Stimulated activated effector memory CD8-positive, alpha-beta T cell treated with anti-CD3 and anti-CD28 coated beads, Interleukin-12 subunit alpha, Interleukin-12 subunit beta, amount 100 ng/mL, for 72 hours (primary cell): ENCODE data around the gene ODC1.
A peak's percentile ranks its signal among the peaks of the same experiment; 100 is the strongest.

Experiments used
- ATAC-seq: fragments of 150-1000 bp; cut with Tn5 transposase; 2 replicates; pipeline ENCODE4 v1.10.0; 2021
- DNase-seq, 2 donors: peaks; one replicate each; pipeline ENCODE4 v3.0.0; 2021 to 2022; ENCODE audit warnings: low spot score in 2 of 2
- H3K27ac Mint-ChIP-seq: one replicate; pipeline ENCODE4 v1.8.0; 2022; ENCODE audit warnings: mild to moderate bottlenecking, mixed read lengths
- H3K36me3 Mint-ChIP-seq: one replicate; pipeline ENCODE4 v1.8.0; 2022; ENCODE audit warnings: mild to moderate bottlenecking, mixed read lengths
- H3K4me1 Mint-ChIP-seq: one replicate; pipeline ENCODE4 v1.8.0; 2022; ENCODE audit warnings: mixed read lengths
- H3K4me3 Mint-ChIP-seq: one replicate; pipeline ENCODE4 v1.8.0; 2022; ENCODE audit warnings: mild to moderate bottlenecking, mixed read lengths
- H3K9me3 Mint-ChIP-seq: one replicate; pipeline ENCODE4 v1.8.0; 2022; ENCODE audit warnings: mixed read lengths

Gene ODC1

GRCh38 chr2:10435820-10436204 is 12.3 kb downstream of the ODC1 start:
- DNase-seq (no peak), ATAC-seq (no peak)
- H3K4me1 Mint-ChIP-seq, result peaks cover 26% of the 10 kb centered on the region
- no peak overlapping the region for H3K4me3 Mint-ChIP-seq
- peak overlapping the region; percentile 60 for H3K27ac Mint-ChIP-seq
- no peaks in the 10 kb centered on the region for H3K9me3 Mint-ChIP-seq
- peaks cover 43% of the 10 kb centered on the region for H3K36me3 Mint-ChIP-seq

- peak; percentile 74 for ATAC-seq
- peak; percentile 76 to 89 for DNase-seq
- H3K36me3 Mint-ChIP-seq, result peaks cover 36% of the 10 kb centered on the region
- H3K9me3 Mint-ChIP-seq, result no peaks in the 10 kb centered on the region
- peak overlapping the region; percentile 60 for H3K27ac Mint-ChIP-seq
- peaks cover 26% of the 10 kb centered on the region for H3K4me1 Mint-ChIP-seq
- H3K4me3 Mint-ChIP-seq, result no peak overlapping the region
Observed at GRCh38 chr2:10434886-10435819, 13.0 kb downstream of the ODC1 start.

- DNase-seq, result no peak
- Mint-ChIP-seq H3K9me3 (no peaks in the 10 kb centered on the region), H3K4me3 (no peak overlapping the region), H3K36me3 (peaks cover 33% of the 10 kb centered on the region), H3K4me1 (peaks cover 26% of the 10 kb centered on the region), H3K27ac (peak overlapping the region; percentile 60)
- no peak for ATAC-seq
Observed at GRCh38 chr2:10433947-10434885, 13.9 kb downstream of the ODC1 start.

- Mint-ChIP-seq H3K4me1 (peaks cover 26% of the 10 kb centered on the region), H3K4me3 (peak overlapping the region; percentile 65), H3K27ac (no peak overlapping the region), H3K36me3 (peaks cover 33% of the 10 kb centered on the region), H3K9me3 (no peaks in the 10 kb centered on the region)
- ATAC-seq (peak; percentile 1), DNase-seq (no peak)
Observed at GRCh38 chr2:10433264-10433946, 14.7 kb downstream of the ODC1 start.

GRCh38 chr2:10432311-10433181 is 15.6 kb downstream of the ODC1 start:
- Mint-ChIP-seq H3K4me3 (peak overlapping the region; percentile 65), H3K27ac (peak overlapping the region; percentile 50), H3K36me3 (peaks cover 37% of the 10 kb centered on the region), H3K9me3 (no peaks in the 10 kb centered on the region), H3K4me1 (peaks cover 26% of the 10 kb centered on the region)
- ATAC-seq (peak; percentile 19), DNase-seq (no peak)

- H3K4me3 Mint-ChIP-seq, result peak overlapping the region; percentile 65
- H3K9me3 Mint-ChIP-seq, result no peaks in the 10 kb centered on the region
- ATAC-seq (no peak), DNase-seq (no peak)
- H3K4me1 Mint-ChIP-seq, result peaks cover 26% of the 10 kb centered on the region
- H3K36me3 Mint-ChIP-seq, result peaks cover 42% of the 10 kb centered on the region
- H3K27ac Mint-ChIP-seq, result peak overlapping the region; percentile 50
Observed at GRCh38 chr2:10431797-10432196, 16.3 kb downstream of the ODC1 start.

GRCh38 chr2:10430886-10431622 is 17.1 kb downstream of the ODC1 start:
- ATAC-seq (no peak), DNase-seq (no peak)
- H3K36me3 Mint-ChIP-seq, result peaks cover 48% of the 10 kb centered on the region
- no peaks in the 10 kb centered on the region for H3K9me3 Mint-ChIP-seq
- H3K27ac Mint-ChIP-seq, result peak overlapping the region; percentile 14
- H3K4me1 Mint-ChIP-seq, result peaks cover 26% of the 10 kb centered on the region
- H3K4me3 Mint-ChIP-seq, result no peak overlapping the region

- Mint-ChIP-seq H3K9me3 (no peaks in the 10 kb centered on the region), H3K27ac (peak overlapping the region; percentile 83), H3K36me3 (peaks cover 66% of the 10 kb centered on the region), H3K4me1 (peaks cover 20% of the 10 kb centered on the region), H3K4me3 (no peak overlapping the region)
- DNase-seq, result no peak
- no peak for ATAC-seq
Observed at GRCh38 chr2:10428924-10429323, 19.2 kb downstream of the ODC1 start.

GRCh38 chr2:10428355-10428754 is 19.8 kb downstream of the ODC1 start:
- Mint-ChIP-seq H3K4me1 (peaks cover 17% of the 10 kb centered on the region), H3K27ac (peak overlapping the region; percentile 83), H3K4me3 (no peak overlapping the region), H3K36me3 (peaks cover 72% of the 10 kb centered on the region), H3K9me3 (no peaks in the 10 kb centered on the region)
- DNase-seq (no peak), ATAC-seq (no peak)

- H3K9me3 Mint-ChIP-seq, result no peaks in the 10 kb centered on the region
- no peak overlapping the region for H3K4me3 Mint-ChIP-seq
- peaks cover 9% of the 10 kb centered on the region for H3K4me1 Mint-ChIP-seq
- DNase-seq (no peak), ATAC-seq (no peak)
- peaks cover 68% of the 10 kb centered on the region for H3K36me3 Mint-ChIP-seq
- no peak overlapping the region for H3K27ac Mint-ChIP-seq
Observed at GRCh38 chr2:10427618-10427949, 20.5 kb downstream of the ODC1 start.

- H3K36me3 Mint-ChIP-seq, result peaks cover 68% of the 10 kb centered on the region
- no peak for DNase-seq
- no peak overlapping the region for H3K27ac Mint-ChIP-seq
- no peak for ATAC-seq
- no peaks in the 10 kb centered on the region for H3K9me3 Mint-ChIP-seq
- H3K4me3 Mint-ChIP-seq, result no peak overlapping the region
- peaks cover 3% of the 10 kb centered on the region for H3K4me1 Mint-ChIP-seq
Observed at GRCh38 chr2:10426726-10427617, 21.2 kb downstream of the ODC1 start.

GRCh38 chr2:10425699-10426098 is 22.4 kb downstream of the ODC1 start:
- peaks cover 77% of the 10 kb centered on the region for H3K36me3 Mint-ChIP-seq
- ATAC-seq (no peak), DNase-seq (no peak)
- H3K4me1 Mint-ChIP-seq, result no peaks in the 10 kb centered on the region
- H3K27ac Mint-ChIP-seq, result no peak overlapping the region
- H3K9me3 Mint-ChIP-seq, result no peaks in the 10 kb centered on the region
- no peak overlapping the region for H3K4me3 Mint-ChIP-seq

- Mint-ChIP-seq H3K9me3 (no peaks in the 10 kb centered on the region), H3K27ac (no peak overlapping the region), H3K4me1 (no peaks in the 10 kb centered on the region), H3K4me3 (no peak overlapping the region), H3K36me3 (peaks cover 83% of the 10 kb centered on the region)
- ATAC-seq (no peak), DNase-seq (no peak)
Observed at GRCh38 chr2:10424916-10425505, 23.1 kb downstream of the ODC1 start.
